ENCODE measurements around the gene FADS1. TPM values are rescaled to one million over a fixed set of nuclear protein-coding genes. Genes with fewer than 3 reads are reported as not detected.

The FADS1 gene
- polyA plus RNA-seq, 1 donor (not counting 4 experiments of a cell fraction or from before 2014, with no cell fraction given): 34.0 TPM

DNA sequence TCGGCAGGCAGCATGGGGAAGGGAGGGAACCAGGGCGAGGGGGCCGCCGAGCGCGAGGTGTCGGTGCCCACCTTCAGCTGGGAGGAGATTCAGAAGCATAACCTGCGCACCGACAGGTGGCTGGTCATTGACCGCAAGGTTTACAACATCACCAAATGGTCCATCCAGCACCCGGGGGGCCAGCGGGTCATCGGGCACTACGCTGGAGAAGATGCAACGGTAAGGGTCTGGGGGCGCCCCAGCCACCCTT is 11.5 kb upstream of the FADS1 start:
- DNase-seq (ENCODE audit: low read depth, low spot score) (no peak), FAIRE-seq (no peak)
- peaks cover 5% of the 10 kb centered on the region for H4K20me1 ChIP-seq (ENCODE audit: control insufficient read depth, extremely low read depth, insufficient read depth, low read length)
- TF ChIP-seq EZH2 (IDR thresholded peaks at IDR 0.05; ENCODE audit: low read length): no peak
- TF ChIP-seq, protein P1, sequence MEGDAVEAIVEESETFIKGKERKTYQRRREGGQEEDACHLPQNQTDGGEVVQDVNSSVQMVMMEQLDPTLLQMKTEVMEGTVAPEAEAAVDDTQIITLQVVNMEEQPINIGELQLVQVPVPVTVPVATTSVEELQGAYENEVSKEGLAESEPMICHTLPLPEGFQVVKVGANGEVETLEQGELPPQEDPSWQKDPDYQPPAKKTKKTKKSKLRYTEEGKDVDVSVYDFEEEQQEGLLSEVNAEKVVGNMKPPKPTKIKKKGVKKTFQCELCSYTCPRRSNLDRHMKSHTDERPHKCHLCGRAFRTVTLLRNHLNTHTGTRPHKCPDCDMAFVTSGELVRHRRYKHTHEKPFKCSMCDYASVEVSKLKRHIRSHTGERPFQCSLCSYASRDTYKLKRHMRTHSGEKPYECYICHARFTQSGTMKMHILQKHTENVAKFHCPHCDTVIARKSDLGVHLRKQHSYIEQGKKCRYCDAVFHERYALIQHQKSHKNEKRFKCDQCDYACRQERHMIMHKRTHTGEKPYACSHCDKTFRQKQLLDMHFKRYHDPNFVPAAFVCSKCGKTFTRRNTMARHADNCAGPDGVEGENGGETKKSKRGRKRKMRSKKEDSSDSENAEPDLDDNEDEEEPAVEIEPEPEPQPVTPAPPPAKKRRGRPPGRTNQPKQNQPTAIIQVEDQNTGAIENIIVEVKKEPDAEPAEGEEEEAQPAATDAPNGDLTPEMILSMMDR (optimal IDR thresholded peaks at IDR 0.05 in 1 of 3, IDR thresholded peaks at IDR 0.05 in 1 of 3, conservative IDR thresholded peaks at IDR 0.05 in 1 of 3; ENCODE audit: extremely low read depth in 1 of 3, insufficient read depth in 2 of 3, low read length in 3 of 3): no peak
- no peaks in the 10 kb centered on the region for H3K27me3 ChIP-seq (ENCODE audit: control insufficient read depth, extremely low read depth, insufficient read depth, low read length)
- H3K4me2 ChIP-seq (ENCODE audit: control insufficient read depth, extremely low read depth, insufficient read depth, low read depth, low read length): peak overlapping the region; percentile 76
- dilution Hi-C loops (cut with MboI; ENCODE audit: extremely low pct_ligation_motif_present, low sequenced_read_pairs): no loop called here
- H3K79me2 ChIP-seq (ENCODE audit: control insufficient read depth, insufficient read depth, low read length): peaks cover 49% of the 10 kb centered on the region
- H3K9me3 ChIP-seq (ENCODE audit: control insufficient read depth, low read depth, low read length): no peaks in the 10 kb centered on the region
- H3K4me1 ChIP-seq (ENCODE audit: control insufficient read depth, extremely low read depth, insufficient read depth, low read length): peaks cover 25% of the 10 kb centered on the region
- peak overlapping the region; percentile 69 for H3K9ac ChIP-seq (ENCODE audit: control insufficient read depth, extremely low read depth, insufficient read depth, low read length)
- H3K27ac ChIP-seq (ENCODE audit: control insufficient read depth, insufficient read depth, low read length): peak overlapping the region; percentile 36
- peak overlapping the region; percentile 58 for H2AFZ ChIP-seq (ENCODE audit: control insufficient read depth, low read length)
- no peaks in the 10 kb centered on the region for H3K9me1 ChIP-seq (ENCODE audit: control insufficient read depth, extremely low read depth, insufficient read depth, low read length)
- H3K4me3 ChIP-seq (ENCODE audit: control insufficient read depth in 2 of 3, extremely low read depth in 1 of 3, insufficient read depth in 2 of 3, low read depth in 1 of 3, low read length in 3 of 3): peak overlapping the region; percentile 59 to 82 (median 81)
- H3K36me3 ChIP-seq (ENCODE audit: control insufficient read depth in 2 of 2, extremely low read depth in 1 of 2, insufficient read depth in 2 of 2, low read length in 2 of 2): peaks cover 3 to 5% of the 10 kb centered on the region in 2 experiments

DNA sequence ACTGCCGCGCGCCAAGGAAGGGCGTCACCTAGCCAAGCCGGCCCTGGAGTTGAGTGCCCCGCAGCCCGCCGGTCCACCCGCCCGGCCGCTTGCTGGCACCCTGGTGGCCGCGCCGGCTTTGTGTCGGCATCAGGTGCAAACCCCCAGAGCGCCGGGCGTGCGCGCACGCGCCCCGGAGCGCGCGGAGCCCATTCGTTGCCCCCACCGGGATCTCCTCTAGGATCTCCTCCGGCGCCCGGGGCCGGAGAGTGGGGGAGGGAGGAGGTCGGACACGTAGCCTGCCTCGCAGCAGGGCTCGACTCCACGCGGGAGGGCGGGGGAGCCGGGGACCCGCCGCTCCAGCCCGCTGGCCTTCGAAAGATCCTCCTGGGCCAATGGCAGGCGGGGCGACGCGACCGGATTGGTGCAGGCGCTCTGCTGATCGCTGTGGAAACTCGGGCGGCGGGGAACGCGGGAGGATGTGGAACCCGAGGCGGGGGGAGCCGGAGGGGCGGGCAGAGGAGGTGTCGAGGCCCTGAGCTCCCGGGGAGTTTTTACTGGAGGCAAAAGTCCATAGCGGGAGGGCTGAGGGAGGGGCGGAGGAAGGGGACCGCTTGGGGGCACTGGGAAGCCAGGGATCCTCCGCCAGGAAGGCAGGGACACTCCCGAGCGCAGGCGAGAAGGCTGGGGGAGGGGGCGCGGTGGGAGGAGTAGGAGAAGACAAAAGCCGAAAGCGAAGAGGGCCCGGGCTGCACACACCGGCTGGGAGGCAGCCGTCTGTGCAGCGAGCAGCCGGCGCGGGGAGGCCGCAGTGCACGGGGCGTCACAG is 11.0 kb upstream of the FADS1 start, which contains the start of gene FADS2:
Gene FADS2, plus strand, starts transcription at position 730 of the 808 bp plus-strand sequence. CDS start 91 bp downstream, outside the sequence.
- Histone ChIP-seq H2AFZ (ENCODE audit: control insufficient read depth, low read length) (peak within 1 kb of the TSS; percentile 58), H3K36me3 (ENCODE audit: control insufficient read depth in 2 of 2, extremely low read depth in 1 of 2, insufficient read depth in 2 of 2, low read length in 2 of 2) (peaks cover 3 to 5% of the 10 kb centered on the region in 2 experiments), H3K9ac (ENCODE audit: control insufficient read depth, extremely low read depth, insufficient read depth, low read length) (peak within 1 kb of the TSS; percentile 69), H3K4me3 (ENCODE audit: control insufficient read depth in 2 of 3, extremely low read depth in 1 of 3, insufficient read depth in 2 of 3, low read depth in 1 of 3, low read length in 3 of 3) (peak within 1 kb of the TSS; percentile 59 to 82 (median 81)), H3K79me2 (ENCODE audit: control insufficient read depth, insufficient read depth, low read length) (peaks cover 44% of the 10 kb centered on the region), H3K27me3 (ENCODE audit: control insufficient read depth, extremely low read depth, insufficient read depth, low read length) (no peaks in the 10 kb centered on the region), H3K4me2 (ENCODE audit: control insufficient read depth, extremely low read depth, insufficient read depth, low read depth, low read length) (peak within 1 kb of the TSS; percentile 76), H3K9me1 (ENCODE audit: control insufficient read depth, extremely low read depth, insufficient read depth, low read length) (no peaks in the 10 kb centered on the region), H4K20me1 (ENCODE audit: control insufficient read depth, extremely low read depth, insufficient read depth, low read length) (peaks cover 4% of the 10 kb centered on the region), H3K4me1 (ENCODE audit: control insufficient read depth, extremely low read depth, insufficient read depth, low read length) (peaks cover 25% of the 10 kb centered on the region), H3K9me3 (ENCODE audit: control insufficient read depth, low read depth, low read length) (no peaks in the 10 kb centered on the region), H3K27ac (ENCODE audit: control insufficient read depth, insufficient read depth, low read length) (peak within 1 kb of the TSS; percentile 36)
- FAIRE-seq (no peak), DNase-seq (ENCODE audit: low read depth, low spot score) (no peak)
- dilution Hi-C loops (cut with MboI; ENCODE audit: extremely low pct_ligation_motif_present, low sequenced_read_pairs): no loop called here
- TF ChIP-seq EZH2 (IDR thresholded peaks at IDR 0.05; ENCODE audit: low read length): no peak
- TF ChIP-seq, protein P1 (optimal IDR thresholded peaks at IDR 0.05 in 1 of 3, IDR thresholded peaks at IDR 0.05 in 1 of 3, conservative IDR thresholded peaks at IDR 0.05 in 1 of 3; ENCODE audit: extremely low read depth in 1 of 3, insufficient read depth in 2 of 3, low read length in 3 of 3): peak in 1 of 3 experiments; percentile 17

All from keratinocyte (primary cell).